Liver (tissue), 10 donors: ENCODE results near the gene YDJC. TPM values are rescaled to one million over a fixed set of nuclear protein-coding genes. Genes with fewer than 3 reads are reported as not detected.

Experiments used
- DNase-seq: peaks from one replicate; pipeline ENCODE4 v3.0.0-alpha.2; 2017; ENCODE audit warnings: low spot score
- H3K27ac ChIP-seq, 2 donors: one replicate each; pipeline ENCODE4 v1.7.0; 2013; ENCODE audit warnings: inconsistent platforms in 2 of 2, low read length in 2 of 2, control low read depth in 1 of 2, low read depth in 1 of 2, mild to moderate bottlenecking in 1 of 2
- H3K27me3 ChIP-seq, 4 donors: one replicate each; pipeline versions ENCODE4 v1.6.1 to v1.7.0; 2013; ENCODE audit warnings: low read length in 3 of 4, inconsistent platforms in 1 of 4, mild to moderate bottlenecking in 1 of 4, moderate library complexity in 1 of 4; ENCODE audit not compliant: control insufficient read depth in 4 of 4, insufficient read depth in 4 of 4
- H3K36me3 ChIP-seq, 4 donors: one replicate each; pipeline versions ENCODE4 v1.6.1 to v1.7.0; 2013; ENCODE audit warnings: low read length in 3 of 4, mild to moderate bottlenecking in 3 of 4, low read depth in 1 of 4, moderate library complexity in 1 of 4; ENCODE audit not compliant: control insufficient read depth in 4 of 4, insufficient read depth in 3 of 4
- H3K4me1 ChIP-seq, 4 donors: one replicate each; pipeline versions ENCODE4 v1.6.1 to v1.7.0; 2013; ENCODE audit warnings: low read length in 3 of 4, mild to moderate bottlenecking in 3 of 4, moderate library complexity in 1 of 4; ENCODE audit not compliant: control insufficient read depth in 4 of 4, insufficient read depth in 4 of 4
- H3K4me3 ChIP-seq, 3 donors: one replicate each; pipeline versions ENCODE4 v1.6.1 to v1.7.0; 2013; ENCODE audit warnings: low read length in 3 of 3, control low read depth in 1 of 3, low read depth in 1 of 3, mild to moderate bottlenecking in 1 of 3
- H3K9ac ChIP-seq, 2 donors: one replicate each; pipeline ENCODE4 v1.7.0; 2013; ENCODE audit warnings: low read length in 2 of 2, mild to moderate bottlenecking in 2 of 2, moderate library complexity in 2 of 2, control low read depth in 1 of 2, low read depth in 1 of 2
- H3K9me3 ChIP-seq, 4 donors: one replicate each; pipeline versions ENCODE4 v1.6.1 to v1.7.0; 2013; ENCODE audit warnings: low read length in 3 of 4; ENCODE audit not compliant: control insufficient read depth in 4 of 4
- EGR1 ChIP-seq, 2 donors: IDR thresholded peaks; 2 replicates each; pipeline ENCODE4 v1.6.1; 2016 to 2018; ENCODE audit warnings: antibody characterized with exemption in 2 of 2, low read depth in 2 of 2
- FOXA1 ChIP-seq: IDR thresholded peaks from 2 replicates; pipeline ENCODE4 v1.6.1; 2016; ENCODE audit warnings: antibody characterized with exemption
- FOXA2 ChIP-seq: IDR thresholded peaks from 2 replicates; pipeline ENCODE4 v1.6.1; 2016; ENCODE audit warnings: antibody characterized with exemption
- HNF4A ChIP-seq, 2 donors: conservative IDR thresholded peaks; 2 replicates each; pipeline ENCODE4 v1.6.1; 2016; ENCODE audit warnings: antibody characterized with exemption in 2 of 2, mild to moderate bottlenecking in 2 of 2
- HNF4G ChIP-seq: IDR thresholded peaks from 2 replicates; pipeline ENCODE4 v1.6.1; 2016; ENCODE audit warnings: antibody characterized with exemption
- NR2F2 ChIP-seq: IDR thresholded peaks from 2 replicates; pipeline ENCODE4 v1.6.1; 2016; ENCODE audit warnings: antibody characterized with exemption
- RXRA ChIP-seq, 2 donors: IDR thresholded peaks; 2 replicates each; pipeline ENCODE4 v1.6.1; 2017 to 2018; ENCODE audit warnings: antibody characterized with exemption in 2 of 2, mild to moderate bottlenecking in 1 of 2
- WGBS: extraction: QIAGEN DNeasy Blood & Tissue Kit; methylation state at CpG from one replicate; pipeline ENCODE4 v1.1.7; 2013; 5-methylcytosine and 5-hydroxymethylcytosine counted together
- polyA plus RNA-seq, 2 donors: library from polyadenylated mRNA; stranded (reverse) in 1 of 2; unstranded in 1 of 2; fragments of 200-250 nt in 1 of 2; fragments of >200 nt in 1 of 2; fragmentation: Nextera tagmentation in 1 of 2; extraction: Ambion mirVana in 1 of 2; gene quantifications; one replicate each; pipeline versions ENCODE4 v1.2.1 to v1.2.3, GENCODE V29; 2013 to 2015
- small RNA-seq: library from RNA; depleted of rRNA; stranded (forward); fragments of <200 nt; gene quantifications from one replicate; pipeline ENCODE3, GENCODE V24; 2014
- total RNA-seq, 2 donors: library from RNA; depleted of rRNA; stranded (reverse); fragments of >200 nt; gene quantifications; one replicate each; pipeline ENCODE4 v1.2.3, GENCODE V29; 2014
- TF ChIP-seq, protein P1 (sequence below): IDR thresholded peaks from 2 replicates; pipeline ENCODE4 v1.6.1; 2016; ENCODE audit warnings: antibody characterized with exemption, mild to moderate bottlenecking
- TF ChIP-seq, protein P2 (sequence below): IDR thresholded peaks from 2 replicates; pipeline ENCODE4 v1.6.1; 2016; ENCODE audit warnings: antibody characterized with exemption
- donor health status: healthy.
- donor health status: healthy.
- donor health status: healthy.
- donor health status: healthy.
- donor health status: healthy.

Gene YDJC
- total and polyA plus RNA-seq, 4 donors, result 8.0 to 18.7 (median 8.3) TPM

- TF ChIP-seq EGR1 (IDR thresholded peaks at IDR 0.05; ENCODE audit: low read depth in 2 of 2) (no peak), RXRA (IDR thresholded peaks at IDR 0.05) (no peak), FOXA1 (no peak), HNF4A (conservative IDR thresholded peaks at IDR 0.05) (no peak), HNF4G (no peak), FOXA2 (no peak), NR2F2 (no peak)
- TF ChIP-seq, protein P1, sequence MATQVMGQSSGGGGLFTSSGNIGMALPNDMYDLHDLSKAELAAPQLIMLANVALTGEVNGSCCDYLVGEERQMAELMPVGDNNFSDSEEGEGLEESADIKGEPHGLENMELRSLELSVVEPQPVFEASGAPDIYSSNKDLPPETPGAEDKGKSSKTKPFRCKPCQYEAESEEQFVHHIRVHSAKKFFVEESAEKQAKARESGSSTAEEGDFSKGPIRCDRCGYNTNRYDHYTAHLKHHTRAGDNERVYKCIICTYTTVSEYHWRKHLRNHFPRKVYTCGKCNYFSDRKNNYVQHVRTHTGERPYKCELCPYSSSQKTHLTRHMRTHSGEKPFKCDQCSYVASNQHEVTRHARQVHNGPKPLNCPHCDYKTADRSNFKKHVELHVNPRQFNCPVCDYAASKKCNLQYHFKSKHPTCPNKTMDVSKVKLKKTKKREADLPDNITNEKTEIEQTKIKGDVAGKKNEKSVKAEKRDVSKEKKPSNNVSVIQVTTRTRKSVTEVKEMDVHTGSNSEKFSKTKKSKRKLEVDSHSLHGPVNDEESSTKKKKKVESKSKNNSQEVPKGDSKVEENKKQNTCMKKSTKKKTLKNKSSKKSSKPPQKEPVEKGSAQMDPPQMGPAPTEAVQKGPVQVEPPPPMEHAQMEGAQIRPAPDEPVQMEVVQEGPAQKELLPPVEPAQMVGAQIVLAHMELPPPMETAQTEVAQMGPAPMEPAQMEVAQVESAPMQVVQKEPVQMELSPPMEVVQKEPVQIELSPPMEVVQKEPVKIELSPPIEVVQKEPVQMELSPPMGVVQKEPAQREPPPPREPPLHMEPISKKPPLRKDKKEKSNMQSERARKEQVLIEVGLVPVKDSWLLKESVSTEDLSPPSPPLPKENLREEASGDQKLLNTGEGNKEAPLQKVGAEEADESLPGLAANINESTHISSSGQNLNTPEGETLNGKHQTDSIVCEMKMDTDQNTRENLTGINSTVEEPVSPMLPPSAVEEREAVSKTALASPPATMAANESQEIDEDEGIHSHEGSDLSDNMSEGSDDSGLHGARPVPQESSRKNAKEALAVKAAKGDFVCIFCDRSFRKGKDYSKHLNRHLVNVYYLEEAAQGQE, result no peak
- TF ChIP-seq, protein P2, sequence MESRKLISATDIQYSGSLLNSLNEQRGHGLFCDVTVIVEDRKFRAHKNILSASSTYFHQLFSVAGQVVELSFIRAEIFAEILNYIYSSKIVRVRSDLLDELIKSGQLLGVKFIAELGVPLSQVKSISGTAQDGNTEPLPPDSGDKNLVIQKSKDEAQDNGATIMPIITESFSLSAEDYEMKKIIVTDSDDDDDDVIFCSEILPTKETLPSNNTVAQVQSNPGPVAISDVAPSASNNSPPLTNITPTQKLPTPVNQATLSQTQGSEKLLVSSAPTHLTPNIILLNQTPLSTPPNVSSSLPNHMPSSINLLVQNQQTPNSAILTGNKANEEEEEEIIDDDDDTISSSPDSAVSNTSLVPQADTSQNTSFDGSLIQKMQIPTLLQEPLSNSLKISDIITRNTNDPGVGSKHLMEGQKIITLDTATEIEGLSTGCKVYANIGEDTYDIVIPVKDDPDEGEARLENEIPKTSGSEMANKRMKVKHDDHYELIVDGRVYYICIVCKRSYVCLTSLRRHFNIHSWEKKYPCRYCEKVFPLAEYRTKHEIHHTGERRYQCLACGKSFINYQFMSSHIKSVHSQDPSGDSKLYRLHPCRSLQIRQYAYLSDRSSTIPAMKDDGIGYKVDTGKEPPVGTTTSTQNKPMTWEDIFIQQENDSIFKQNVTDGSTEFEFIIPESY, result no peak
- no peaks in the 10 kb centered on the region for H3K36me3 ChIP-seq
- no peak overlapping the region for H3K9ac ChIP-seq
- H3K27me3 ChIP-seq, result no peaks in the 10 kb centered on the region
- H3K4me3 ChIP-seq, result no peak overlapping the region
- no peak for DNase-seq
- 50% methylated on average over 6 of the region's 6 CpGs for WGBS
- no peaks in the 10 kb centered on the region for H3K9me3 ChIP-seq
- peaks cover 6 to 35% (median 23%) of the 10 kb centered on the region in 4 donors for H3K4me1 ChIP-seq
- peak overlapping the region; percentile 39 to 62 for H3K27ac ChIP-seq
These were observed 50.4 kb downstream of the YDJC start for GRCh38 chr22:21579474-21579851.

Small RNA genes lying within 50 kb of the gene (small RNA-seq; reads per million reads assigned to genes)
- gene MIR301B, result 6.2 reads per million, percentile 93 among the genes with 10 or more reads in this experiment

Other genes starting within 250 kb of the YDJC start
- gene RIMBP3B, start 246.3 kb downstream of the YDJC start, total RNA-seq, result under 1 TPM in 1 of 2 donors, not detected in 1; under 0.01 TPM
- gene RIMBP3B, start 246.3 kb downstream of the YDJC start, polyA plus RNA-seq, result under 1 TPM in 1 of 2 donors, not detected in 1; 0.01 TPM
- gene HIC2, start 212.7 kb downstream of the YDJC start, total RNA-seq, result 10 to 100 TPM in 1 of 2 donors, 1 to 10 TPM in 1; 3.0 to 17.8 TPM
- gene HIC2, start 212.7 kb downstream of the YDJC start, polyA plus RNA-seq, result 1 to 10 TPM in 1 of 2 donors, under 1 TPM in 1; 0.51 to 1.0 TPM
- gene TMEM191C, start 162.6 kb downstream of the YDJC start, total RNA-seq, result 1 to 10 TPM in 1 of 2 donors, under 1 TPM in 1; 0.25 to 1.8 TPM
- under 1 TPM in 1 of 2 donors, not detected in 1; 0.42 TPM for gene TMEM191C, start 162.6 kb downstream of the YDJC start, polyA plus RNA-seq
- under 1 TPM; 0.05 to 0.08 TPM for gene RIMBP3C, start 78.6 kb downstream of the YDJC start, total RNA-seq
- gene RIMBP3C, start 78.6 kb downstream of the YDJC start, polyA plus RNA-seq, result under 1 TPM in 1 of 2 donors, not detected in 1; 0.05 TPM
- 10 to 100 TPM; 14.3 to 16.0 TPM for gene UBE2L3, start 62.3 kb downstream of the YDJC start, total RNA-seq
- 10 to 100 TPM; 23.6 to 33.4 TPM for gene UBE2L3, start 62.3 kb downstream of the YDJC start, polyA plus RNA-seq
- gene CCDC116, start 2.7 kb upstream of the YDJC start, total RNA-seq, result under 1 TPM; 0.05 to 0.08 TPM
- gene CCDC116, start 2.7 kb upstream of the YDJC start, polyA plus RNA-seq, result under 1 TPM in 1 of 2 donors, not detected in 1; 0.05 TPM
- gene SDF2L1, start 12.3 kb upstream of the YDJC start, total RNA-seq, result 100 to 1,000 TPM in 1 of 2 donors, 10 to 100 TPM in 1; 44.8 to 121 TPM
- gene SDF2L1, start 12.3 kb upstream of the YDJC start, polyA plus RNA-seq, result 100 to 1,000 TPM in 1 of 2 donors, 10 to 100 TPM in 1; 36.3 to 173 TPM
- 10 to 100 TPM; 19.5 to 26.7 TPM for gene PPIL2, start 36.0 kb upstream of the YDJC start, total RNA-seq
- gene PPIL2, start 36.0 kb upstream of the YDJC start, polyA plus RNA-seq, result 10 to 100 TPM; 12.4 to 15.5 TPM
- 1 to 10 TPM in 1 of 2 donors, under 1 TPM in 1; 0.98 to 3.5 TPM for gene YPEL1, start 105.8 kb upstream of the YDJC start, total RNA-seq
- gene YPEL1, start 105.8 kb upstream of the YDJC start, polyA plus RNA-seq, result 1 to 10 TPM in 1 of 2 donors, under 1 TPM in 1; 0.83 to 4.8 TPM
- 10 to 100 TPM; 29.0 to 31.8 TPM for gene MAPK1, start 237.6 kb upstream of the YDJC start, total RNA-seq
- gene MAPK1, start 237.6 kb upstream of the YDJC start, polyA plus RNA-seq, result 10 to 100 TPM in 1 of 2 donors, 1 to 10 TPM in 1; 8.3 to 16.6 TPM